Cardiac muscle cell (in vitro differentiated cells and primary cell): Measurements from ENCODE around the gene KCTD12. TPM values are rescaled to one million over a fixed set of nuclear protein-coding genes. Genes with fewer than 3 reads are reported as not detected.
A peak's percentile ranks its signal among the peaks of the same experiment; 100 is the strongest.

ENCODE experiments used
- DNase-seq, 2 donors: peaks; one replicate each; pipeline versions ENCODE4 v3.0.0 to v3.0.0-alpha.2; 2010 to 2017; ENCODE audit warnings: low read depth in 1 of 2, low spot score in 1 of 2
- H3K27ac ChIP-seq: fragments of 200-600 bp; sonication (generic); 2 replicates; pipeline ENCODE4 v1.5.1; 2016
- H3K27me3 ChIP-seq: fragments of 200-600 bp; sonication (generic); 2 replicates; pipeline ENCODE4 v1.6.0; 2016; ENCODE audit warnings: control low read depth
- H3K36me3 ChIP-seq: fragments of 200-600 bp; sonication (generic); 2 replicates; pipeline ENCODE4 v1.5.1; 2016; ENCODE audit warnings: control low read depth
- H3K4me1 ChIP-seq: fragments of 200-600 bp; sonication (generic); 2 replicates; pipeline ENCODE4 v1.8.1; 2017; ENCODE audit warnings: low read depth, mild to moderate bottlenecking, mixed run types
- H3K4me3 ChIP-seq: fragments of 200-600 bp; sonication (generic); 2 replicates; pipeline ENCODE4 v1.5.1; 2016; ENCODE audit warnings: mild to moderate bottlenecking
- H3K9me3 ChIP-seq: fragments of 200-600 bp; sonication (generic); 2 replicates; pipeline ENCODE4 v1.5.1; 2017; ENCODE audit warnings: low read depth, mild to moderate bottlenecking, control low read depth
- CTCF ChIP-seq: IDR thresholded peaks from 2 replicates; pipeline ENCODE4 v1.5.1; 2012; ENCODE audit warnings: low read depth, mild to moderate bottlenecking, low read length
- polyA plus RNA-seq: library from polyadenylated mRNA; unstranded; fragments of >200 nt; fragmentation: Nextera tagmentation; extraction: Ambion mirVana; gene quantifications from 2 replicates; pipeline ENCODE4 v1.2.1, GENCODE V29; 2016
- total RNA-seq: library from RNA; depleted of rRNA; stranded (reverse); fragments of >200 nt; gene quantifications from 2 replicates; pipeline ENCODE4 v1.2.3, GENCODE V29; 2016

Gene KCTD12
- total and polyA plus RNA-seq, 2 experiments from 2014 or later: 40.0 to 242 TPM

GRCh38 chr13:76836311-76836710 lies 49.9 kb downstream of the KCTD12 start:
- H3K4me1 ChIP-seq: no peaks in the 10 kb centered on the region
- H3K27me3 ChIP-seq: no peaks in the 10 kb centered on the region
- H3K4me3 ChIP-seq: no peak overlapping the region
- no peak overlapping the region for H3K27ac ChIP-seq
- no peaks in the 10 kb centered on the region for H3K9me3 ChIP-seq
- peak in 1 of 2 donors; percentile 39 for DNase-seq
- TF ChIP-seq CTCF: no peak
- H3K36me3 ChIP-seq: no peaks in the 10 kb centered on the region

GRCh38 chr13:76833441-76833954 lies 52.7 kb downstream of the KCTD12 start:
- no peak for TF ChIP-seq CTCF
- Histone ChIP-seq H3K4me1 (no peaks in the 10 kb centered on the region), H3K9me3 (no peaks in the 10 kb centered on the region), H3K4me3 (no peak overlapping the region), H3K27me3 (no peaks in the 10 kb centered on the region), H3K27ac (no peak overlapping the region), H3K36me3 (no peaks in the 10 kb centered on the region)
- DNase-seq: no peak

- Histone ChIP-seq H3K27me3 (no peaks in the 10 kb centered on the region), H3K4me1 (no peaks in the 10 kb centered on the region), H3K27ac (no peak overlapping the region), H3K36me3 (no peaks in the 10 kb centered on the region), H3K9me3 (no peaks in the 10 kb centered on the region), H3K4me3 (no peak overlapping the region)
- DNase-seq: no peak
- TF ChIP-seq CTCF: no peak
These were observed 53.8 kb downstream of the KCTD12 start for GRCh38 chr13:76832258-76832988.

- Histone ChIP-seq H3K4me1 (peaks cover under 1% of the 10 kb centered on the region), H3K27me3 (no peaks in the 10 kb centered on the region), H3K9me3 (no peaks in the 10 kb centered on the region), H3K27ac (no peak overlapping the region), H3K4me3 (no peak overlapping the region), H3K36me3 (no peaks in the 10 kb centered on the region)
- TF ChIP-seq CTCF: no peak
- no peak for DNase-seq
These were observed 55.4 kb downstream of the KCTD12 start for GRCh38 chr13:76830805-76831204.

Other genes starting within 250 kb of the KCTD12 start
- not detected in 2 replicates for gene ACOD1, start 62.1 kb upstream of the KCTD12 start, total RNA-seq
- not detected in 2 replicates for gene ACOD1, start 62.1 kb upstream of the KCTD12 start, polyA plus RNA-seq
- 11.1 and 18.6 TPM in 2 replicates for gene CLN5, start 105.7 kb upstream of the KCTD12 start, total RNA-seq
- gene CLN5, start 105.7 kb upstream of the KCTD12 start, polyA plus RNA-seq: 22.9 and 26.5 TPM in 2 replicates
- gene FBXL3, start 140.8 kb upstream of the KCTD12 start, total RNA-seq: 25.0 and 29.4 TPM in 2 replicates
- gene FBXL3, start 140.8 kb upstream of the KCTD12 start, polyA plus RNA-seq: 9.3 and 14.8 TPM in 2 replicates